ENCODE results near the gene ZBTB4.
A peak's percentile ranks its signal among the peaks of the same experiment; 100 is the strongest.

The ZBTB4 gene, protein sequence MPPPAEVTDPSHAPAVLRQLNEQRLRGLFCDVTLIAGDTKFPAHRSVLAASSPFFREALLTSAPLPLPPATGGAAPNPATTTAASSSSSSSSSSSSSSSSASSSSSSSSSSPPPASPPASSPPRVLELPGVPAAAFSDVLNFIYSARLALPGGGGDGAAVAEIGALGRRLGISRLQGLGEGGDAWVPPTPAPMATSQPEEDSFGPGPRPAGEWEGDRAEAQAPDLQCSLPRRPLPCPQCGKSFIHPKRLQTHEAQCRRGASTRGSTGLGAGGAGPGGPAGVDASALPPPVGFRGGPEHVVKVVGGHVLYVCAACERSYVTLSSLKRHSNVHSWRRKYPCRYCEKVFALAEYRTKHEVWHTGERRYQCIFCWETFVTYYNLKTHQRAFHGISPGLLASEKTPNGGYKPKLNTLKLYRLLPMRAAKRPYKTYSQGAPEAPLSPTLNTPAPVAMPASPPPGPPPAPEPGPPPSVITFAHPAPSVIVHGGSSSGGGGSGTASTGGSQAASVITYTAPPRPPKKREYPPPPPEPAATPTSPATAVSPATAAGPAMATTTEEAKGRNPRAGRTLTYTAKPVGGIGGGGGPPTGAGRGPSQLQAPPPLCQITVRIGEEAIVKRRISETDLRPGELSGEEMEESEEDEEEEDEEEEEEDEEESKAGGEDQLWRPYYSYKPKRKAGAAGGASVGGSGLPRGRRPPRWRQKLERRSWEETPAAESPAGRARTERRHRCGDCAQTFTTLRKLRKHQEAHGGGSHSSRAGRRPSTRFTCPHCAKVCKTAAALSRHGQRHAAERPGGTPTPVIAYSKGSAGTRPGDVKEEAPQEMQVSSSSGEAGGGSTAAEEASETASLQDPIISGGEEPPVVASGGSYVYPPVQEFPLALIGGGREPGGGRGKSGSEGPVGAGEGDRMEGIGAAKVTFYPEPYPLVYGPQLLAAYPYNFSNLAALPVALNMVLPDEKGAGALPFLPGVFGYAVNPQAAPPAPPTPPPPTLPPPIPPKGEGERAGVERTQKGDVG

GRCh38 chr17:7479213-7480088 lies at the start of gene ZBTB4:
Gene ZBTB4, minus strand, starts transcription at chr17:7479631. Its CDS starts 12,830 bp downstream, at chr17:7466801.
- DNase-seq, result peak; percentile 88

- DNase-seq, result no peak
Observed at GRCh38 chr17:7528842-7529241, 49.4 kb upstream of the ZBTB4 start.

DNA sequence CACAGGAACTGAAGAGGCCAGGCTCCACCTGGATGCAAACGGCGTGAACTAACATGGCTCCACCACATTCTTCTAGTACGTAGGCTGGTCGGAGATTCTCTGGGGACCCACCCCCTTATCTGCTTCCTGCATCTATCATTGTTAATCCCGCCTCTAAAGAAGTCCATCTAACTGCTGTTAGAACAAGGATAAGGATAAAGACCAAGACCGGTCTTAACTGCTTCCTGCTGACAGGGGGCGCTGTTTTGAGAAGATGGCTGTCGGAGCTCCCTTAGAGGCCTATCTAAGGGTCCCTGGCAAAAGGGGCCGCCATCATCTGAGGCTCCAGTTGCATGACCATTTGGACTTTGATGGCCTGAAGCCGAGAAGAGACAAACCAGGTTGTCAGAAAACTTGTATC lies 43.6 kb upstream of the ZBTB4 start:
- peak; percentile 81 for DNase-seq

DNA sequence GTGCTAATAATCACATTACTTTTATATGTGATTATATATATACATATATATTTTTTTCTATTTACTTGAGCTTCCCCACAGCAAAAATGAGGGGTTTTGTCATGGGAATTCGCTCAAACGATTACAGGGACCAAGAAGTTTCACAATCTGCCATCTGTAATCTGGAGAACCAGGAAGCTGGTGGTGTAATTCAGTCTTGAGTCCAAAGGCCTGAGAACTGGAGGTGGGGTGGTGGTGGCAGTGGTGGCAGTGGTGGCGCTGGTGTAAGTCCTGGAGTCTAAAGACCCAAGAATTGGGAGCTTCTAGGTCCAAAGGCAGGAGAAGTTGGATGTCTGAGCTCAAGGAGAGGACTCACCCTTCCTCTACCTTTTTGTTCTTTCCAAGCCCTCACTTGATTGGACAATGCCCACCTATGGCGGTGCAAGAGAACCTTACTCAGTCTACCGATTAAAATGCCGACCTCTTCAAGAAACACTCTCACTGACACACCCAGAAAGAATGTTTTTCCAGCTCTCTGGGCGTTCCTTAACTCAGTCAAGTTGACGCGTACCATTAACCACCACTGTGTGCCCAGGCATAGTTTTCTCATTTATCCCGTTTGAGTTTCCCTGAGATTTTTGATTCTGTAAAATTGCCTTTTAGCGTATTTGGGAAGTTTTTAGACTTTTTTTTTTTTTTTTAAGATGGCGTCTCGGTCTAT lies 36.6 kb upstream of the ZBTB4 start:
- DNase-seq, result no peak

DNA sequence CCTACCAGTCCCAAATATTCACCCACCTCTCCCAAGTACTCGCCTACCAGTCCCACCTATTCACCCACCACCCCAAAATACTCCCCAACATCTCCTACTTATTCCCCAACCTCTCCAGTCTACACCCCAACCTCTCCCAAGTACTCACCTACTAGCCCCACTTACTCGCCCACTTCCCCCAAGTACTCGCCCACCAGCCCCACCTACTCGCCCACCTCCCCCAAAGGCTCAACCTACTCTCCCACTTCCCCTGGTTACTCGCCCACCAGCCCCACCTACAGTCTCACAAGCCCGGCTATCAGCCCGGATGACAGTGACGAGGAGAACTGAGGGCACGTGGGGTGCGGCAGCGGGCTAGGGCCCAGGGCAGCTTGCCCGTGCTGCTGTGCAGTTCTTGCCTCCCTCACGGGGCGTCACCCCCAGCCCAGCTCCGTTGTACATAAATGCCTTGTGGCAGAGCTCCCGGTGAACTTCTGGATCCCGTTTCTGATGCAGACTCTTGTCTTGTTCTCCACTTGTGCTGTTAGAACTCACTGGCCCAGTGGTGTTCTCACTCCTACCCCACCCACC lies 34.5 kb upstream of the ZBTB4 start:
- no peak for DNase-seq

DNA sequence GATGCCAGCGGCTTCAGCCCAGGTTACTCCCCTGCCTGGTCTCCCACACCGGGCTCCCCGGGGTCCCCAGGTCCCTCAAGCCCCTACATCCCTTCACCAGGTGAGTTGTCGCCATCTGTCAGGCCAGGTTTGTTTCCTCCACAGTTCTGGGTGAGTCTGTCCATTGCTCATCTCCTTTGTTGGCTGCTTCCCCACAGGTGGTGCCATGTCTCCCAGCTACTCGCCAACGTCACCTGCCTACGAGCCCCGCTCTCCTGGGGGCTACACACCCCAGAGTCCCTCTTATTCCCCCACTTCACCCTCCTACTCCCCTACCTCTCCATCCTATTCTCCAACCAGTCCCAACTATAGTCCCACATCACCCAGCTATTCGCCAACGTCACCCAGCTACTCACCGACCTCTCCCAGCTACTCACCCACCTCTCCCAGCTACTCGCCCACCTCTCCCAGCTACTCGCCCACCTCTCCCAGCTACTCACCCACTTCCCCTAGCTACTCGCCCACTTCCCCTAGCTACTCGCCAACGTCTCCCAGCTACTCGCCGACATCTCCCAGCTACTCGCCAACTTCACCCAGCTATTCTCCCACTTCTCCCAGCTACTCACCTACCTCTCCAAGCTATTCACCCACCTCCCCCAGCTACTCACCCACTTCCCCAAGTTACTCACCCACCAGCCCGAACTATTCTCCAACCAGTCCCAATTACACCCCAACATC lies 33.6 kb upstream of the ZBTB4 start:
- no peak for DNase-seq

- no peak for DNase-seq
Observed at GRCh38 chr17:7512105-7512504, 32.7 kb upstream of the ZBTB4 start.

DNA sequence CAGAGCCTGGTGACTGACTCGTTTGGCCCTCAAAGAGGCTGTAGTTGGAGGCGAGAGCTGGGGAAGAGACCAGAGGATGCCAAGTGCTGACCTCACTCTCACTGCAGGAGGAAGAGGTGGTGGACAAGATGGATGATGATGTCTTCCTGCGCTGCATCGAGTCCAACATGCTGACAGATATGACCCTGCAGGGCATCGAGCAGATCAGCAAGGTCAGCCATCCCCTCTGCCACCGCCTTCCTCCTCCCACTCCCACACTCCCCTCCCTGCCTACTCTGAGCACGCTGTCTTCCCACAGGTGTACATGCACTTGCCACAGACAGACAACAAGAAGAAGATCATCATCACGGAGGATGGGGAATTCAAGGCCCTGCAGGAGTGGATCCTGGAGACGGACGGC lies 31.7 kb upstream of the ZBTB4 start:
- peak; percentile 53 for DNase-seq

- DNase-seq, result peak; percentile 54
Observed at GRCh38 chr17:7509937-7510336, 30.5 kb upstream of the ZBTB4 start.

DNA sequence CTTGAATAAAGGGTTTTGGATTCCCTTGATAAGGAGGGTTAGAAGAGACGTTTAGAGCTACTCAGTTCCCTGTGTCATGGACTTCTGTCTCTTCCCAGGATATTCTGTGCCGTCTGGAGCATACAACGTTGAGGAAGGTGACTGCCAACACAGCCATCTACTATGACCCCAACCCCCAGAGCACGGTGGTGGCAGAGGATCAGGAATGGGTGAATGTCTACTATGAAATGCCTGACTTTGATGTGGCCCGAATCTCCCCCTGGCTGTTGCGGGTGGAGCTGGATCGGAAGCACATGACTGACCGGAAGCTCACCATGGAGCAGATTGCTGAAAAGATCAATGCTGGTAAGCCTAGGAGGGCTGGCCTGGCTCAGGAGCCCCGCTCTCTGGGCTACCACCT lies 29.4 kb upstream of the ZBTB4 start:
- DNase-seq, result peak; percentile 45

- peak; percentile 55 for DNase-seq
Observed at GRCh38 chr17:7508145-7508544, 28.7 kb upstream of the ZBTB4 start.

GRCh38 chr17:7503521-7503920 lies 24.1 kb upstream of the ZBTB4 start:
- DNase-seq, result peak; percentile 56

DNA sequence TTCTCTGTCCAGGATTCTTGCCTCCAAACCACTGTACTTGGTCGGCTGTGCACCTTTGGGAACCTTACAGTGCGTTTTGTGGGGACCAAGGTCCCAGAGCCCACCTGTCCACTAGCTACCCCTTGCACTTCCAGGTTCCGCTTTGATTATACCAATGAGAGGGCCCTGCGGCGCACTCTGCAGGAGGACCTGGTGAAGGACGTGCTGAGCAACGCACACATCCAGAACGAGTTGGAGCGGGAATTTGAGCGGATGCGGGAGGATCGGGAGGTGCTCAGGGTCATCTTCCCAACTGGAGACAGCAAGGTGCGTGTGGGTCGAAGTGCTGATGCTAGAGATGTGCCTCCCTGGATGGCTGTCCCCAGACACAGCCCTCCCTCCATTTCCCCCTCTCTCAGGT lies 23.6 kb upstream of the ZBTB4 start:
- DNase-seq, result peak; percentile 61

DNA sequence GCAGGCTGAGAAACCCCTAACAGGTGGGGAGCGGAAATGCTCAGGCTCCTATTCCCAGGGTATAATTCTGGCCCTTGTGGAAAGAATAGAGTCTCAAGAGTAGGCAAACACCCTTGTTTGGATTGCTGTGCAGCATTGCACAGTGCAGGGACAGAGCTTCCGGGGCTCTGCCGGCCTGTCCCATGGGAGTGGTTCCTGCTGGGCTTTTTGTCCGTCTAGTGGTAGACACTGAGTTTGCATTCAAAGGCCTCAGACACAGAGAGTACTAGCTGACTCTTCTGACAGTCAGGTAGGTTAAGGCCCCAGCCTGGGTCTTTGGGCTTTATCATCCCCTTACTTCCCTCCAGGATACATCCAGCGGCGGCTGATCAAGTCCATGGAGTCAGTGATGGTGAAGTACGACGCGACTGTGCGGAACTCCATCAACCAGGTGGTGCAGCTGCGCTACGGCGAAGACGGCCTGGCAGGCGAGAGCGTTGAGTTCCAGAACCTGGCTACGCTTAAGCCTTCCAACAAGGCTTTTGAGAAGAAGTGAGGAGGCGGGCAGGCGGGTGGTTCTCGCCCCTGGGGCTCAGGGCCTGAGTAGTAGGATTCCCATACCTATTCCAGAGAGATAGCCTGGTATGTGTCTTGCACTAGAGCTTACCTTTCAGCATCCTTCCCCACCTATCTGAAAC lies 22.9 kb upstream of the ZBTB4 start:
- DNase-seq, result no peak

GRCh38 chr17:7501729-7502128 lies 22.3 kb upstream of the ZBTB4 start:
- DNase-seq, result no peak

DNA sequence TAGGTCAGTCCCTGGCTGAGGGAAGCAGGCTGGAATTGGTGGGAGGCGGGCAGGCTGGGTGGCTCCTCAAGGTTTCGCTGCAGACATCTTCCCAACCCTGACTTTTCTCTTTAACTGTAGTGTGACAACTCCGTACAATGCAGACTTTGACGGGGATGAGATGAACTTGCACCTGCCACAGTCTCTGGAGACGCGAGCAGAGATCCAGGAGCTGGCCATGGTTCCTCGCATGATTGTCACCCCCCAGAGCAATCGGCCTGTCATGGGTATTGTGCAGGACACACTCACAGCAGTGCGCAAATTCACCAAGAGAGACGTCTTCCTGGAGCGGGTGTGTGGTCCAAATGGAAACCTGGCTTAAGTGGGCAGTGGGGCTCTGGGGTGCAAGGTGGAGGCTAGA lies 19.7 kb upstream of the ZBTB4 start:
- no peak for DNase-seq

GRCh38 chr17:7497636-7498035 lies 18.2 kb upstream of the ZBTB4 start:
- DNase-seq, result no peak

DNA sequence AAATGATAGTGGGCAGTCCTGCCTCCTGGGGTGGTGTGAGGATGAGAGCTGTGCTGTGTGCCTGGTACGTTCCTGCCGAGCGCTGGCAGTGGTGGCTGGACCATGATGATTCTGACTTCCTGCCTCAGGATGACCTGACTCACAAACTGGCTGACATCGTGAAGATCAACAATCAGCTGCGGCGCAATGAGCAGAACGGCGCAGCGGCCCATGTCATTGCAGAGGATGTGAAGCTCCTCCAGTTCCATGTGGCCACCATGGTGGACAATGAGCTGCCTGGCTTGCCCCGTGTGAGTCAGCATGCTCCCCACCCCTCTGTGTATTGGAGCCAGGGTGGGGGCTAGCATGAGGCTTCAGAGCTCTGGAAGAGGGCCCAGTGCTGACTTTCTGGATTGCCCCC lies 17.8 kb upstream of the ZBTB4 start:
- DNase-seq, result no peak

DNA sequence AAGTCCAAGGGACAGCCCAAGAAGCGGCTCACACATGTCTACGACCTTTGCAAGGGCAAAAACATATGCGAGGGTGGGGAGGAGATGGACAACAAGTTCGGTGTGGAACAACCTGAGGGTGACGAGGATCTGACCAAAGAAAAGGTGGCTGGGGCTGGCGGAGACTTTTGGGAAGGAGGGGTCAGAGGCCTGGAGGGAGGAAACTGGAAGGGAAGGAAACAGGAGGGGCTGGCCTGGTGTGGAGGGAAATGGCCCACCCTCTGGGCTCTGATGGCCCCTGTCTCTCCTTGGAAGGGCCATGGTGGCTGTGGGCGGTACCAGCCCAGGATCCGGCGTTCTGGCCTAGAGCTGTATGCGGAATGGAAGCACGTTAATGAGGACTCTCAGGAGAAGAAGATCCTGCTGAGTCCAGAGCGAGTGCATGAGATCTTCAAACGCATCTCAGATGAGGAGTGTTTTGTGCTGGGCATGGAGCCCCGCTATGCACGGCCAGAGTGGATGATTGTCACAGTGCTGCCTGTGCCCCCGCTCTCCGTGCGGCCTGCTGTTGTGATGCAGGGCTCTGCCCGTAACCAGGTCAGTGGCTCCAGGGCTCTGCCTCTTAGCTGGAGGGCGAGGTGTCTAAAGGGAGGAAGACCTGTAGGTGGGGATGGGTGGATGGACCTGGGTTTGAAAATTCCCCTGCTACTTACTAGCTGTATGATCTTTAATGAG lies 17.2 kb upstream of the ZBTB4 start:
- no peak for DNase-seq
